ENCODE measurements around the gene POLDIP3.
"Not testable (repeated sequence)": the region's sequence is repeated elsewhere in the genome, so short reads cannot be mapped to it uniquely, and the experiment has no call there.

Gene POLDIP3

GRCh38 chr22:42617155-42617983 lies 2.7 kb upstream of the POLDIP3 start:
- H3K4me1 ChIP-seq (ENCODE audit: insufficient read depth, low read length, poor library complexity, severe bottlenecking), result peaks cover 17% of the 10 kb centered on the region
- H2AFZ ChIP-seq (ENCODE audit: low read length), result no peak overlapping the region
- TF ChIP-seq CTCF (conservative IDR thresholded peaks at IDR 0.05; ENCODE audit: low read length) (no peak), EZH2phosphoT487 (IDR thresholded peaks at IDR 0.05; ENCODE audit: borderline replicate concordance) (no peak)
- H3K36me3 ChIP-seq (ENCODE audit: insufficient read depth, low read length), result peaks cover 3% of the 10 kb centered on the region; the same call in 1 of the 2 replicates
- H4K20me1 ChIP-seq (ENCODE audit: insufficient read depth, low read length, poor library complexity, severe bottlenecking), result peaks cover 9% of the 10 kb centered on the region
- no peaks in the 10 kb centered on the region for H3K27me3 ChIP-seq (ENCODE audit: insufficient read depth, low read length, poor library complexity, severe bottlenecking)
- H3K4me3 ChIP-seq (ENCODE audit: low read length, poor library complexity, severe bottlenecking), result no peak overlapping the region
- peaks cover 20% of the 10 kb centered on the region for H3K79me2 ChIP-seq (ENCODE audit: insufficient read depth, low read length)
- no peak overlapping the region for H3K9ac ChIP-seq (ENCODE audit: low read depth, low read length, poor library complexity, severe bottlenecking)
- H3K9me3 ChIP-seq (ENCODE audit: insufficient read depth, low read depth, low read length), result no peaks in the 10 kb centered on the region
- H3F3A ChIP-seq (ENCODE audit: low read depth), result peaks cover 7% of the 10 kb centered on the region
- H3K9me2 ChIP-seq (replicated peaks; ENCODE audit: low read depth, low read length), result no peaks in the 10 kb centered on the region
- H3K4me2 ChIP-seq (ENCODE audit: low read depth, low read length, poor library complexity, severe bottlenecking), result no peak overlapping the region

GRCh38 chr22:42615860-42616175 lies 1.1 kb upstream of the POLDIP3 start:
- not testable (repeated sequence) for H3K27me3 ChIP-seq (ENCODE audit: insufficient read depth, low read length, poor library complexity, severe bottlenecking); H3F3A ChIP-seq (ENCODE audit: low read depth); H2AFZ ChIP-seq (ENCODE audit: low read length); H3K36me3 ChIP-seq (ENCODE audit: insufficient read depth, low read length); H3K9me2 ChIP-seq (replicated peaks; ENCODE audit: low read depth, low read length); H3K9me3 ChIP-seq (ENCODE audit: insufficient read depth, low read depth, low read length)
- H4K20me1 ChIP-seq (ENCODE audit: insufficient read depth, low read length, poor library complexity, severe bottlenecking), result peaks cover 23% of the 10 kb centered on the region
- H3K79me2 ChIP-seq (ENCODE audit: insufficient read depth, low read length), result peaks cover 35% of the 10 kb centered on the region
- peak overlapping the region; percentile 98 for H3K9ac ChIP-seq (ENCODE audit: low read depth, low read length, poor library complexity, severe bottlenecking)
- peaks cover 30% of the 10 kb centered on the region for H3K4me1 ChIP-seq (ENCODE audit: insufficient read depth, low read length, poor library complexity, severe bottlenecking)
- H3K4me3 ChIP-seq (ENCODE audit: low read length, poor library complexity, severe bottlenecking), result peak overlapping the region; percentile 98
- H3K4me2 ChIP-seq (ENCODE audit: low read depth, low read length, poor library complexity, severe bottlenecking), result peak overlapping the region; percentile 71

GRCh38 chr22:42615092-42615859 lies 593 bp upstream of the POLDIP3 start:
- Histone ChIP-seq H3K9ac (ENCODE audit: low read depth, low read length, poor library complexity, severe bottlenecking) (peak overlapping the region; percentile 98), H3K27me3 (ENCODE audit: insufficient read depth, low read length, poor library complexity, severe bottlenecking) (no peaks in the 10 kb centered on the region), H3K79me2 (ENCODE audit: insufficient read depth, low read length) (peaks cover 41% of the 10 kb centered on the region), H3K9me2 (replicated peaks; ENCODE audit: low read depth, low read length) (no peaks in the 10 kb centered on the region), H3K4me3 (ENCODE audit: low read length, poor library complexity, severe bottlenecking) (peak overlapping the region; percentile 98), H3F3A (ENCODE audit: low read depth) (peaks cover 7% of the 10 kb centered on the region), H3K4me1 (ENCODE audit: insufficient read depth, low read length, poor library complexity, severe bottlenecking) (peaks cover 35% of the 10 kb centered on the region), H2AFZ (ENCODE audit: low read length) (peak overlapping the region; percentile 80; the same call in 1 of the 2 replicates), H4K20me1 (ENCODE audit: insufficient read depth, low read length, poor library complexity, severe bottlenecking) (peaks cover 29% of the 10 kb centered on the region), H3K9me3 (ENCODE audit: insufficient read depth, low read depth, low read length) (no peaks in the 10 kb centered on the region), H3K36me3 (ENCODE audit: insufficient read depth, low read length) (peaks cover 3% of the 10 kb centered on the region; the same call in 1 of the 2 replicates), H3K4me2 (ENCODE audit: low read depth, low read length, poor library complexity, severe bottlenecking) (peak overlapping the region; percentile 71)
- TF ChIP-seq EZH2phosphoT487 (IDR thresholded peaks at IDR 0.05; ENCODE audit: borderline replicate concordance), result no peak
- TF ChIP-seq CTCF (conservative IDR thresholded peaks at IDR 0.05; ENCODE audit: low read length), result no peak

All from Loucy (cell line).